ENCODE data around the gene LRP11.
A peak's percentile ranks its signal among the peaks of the same experiment; 100 is the strongest.
"Not testable (repeated sequence)": the region's sequence is repeated elsewhere in the genome, so short reads cannot be mapped to it uniquely, and the experiment has no call there.

The LRP11 gene

DNA sequence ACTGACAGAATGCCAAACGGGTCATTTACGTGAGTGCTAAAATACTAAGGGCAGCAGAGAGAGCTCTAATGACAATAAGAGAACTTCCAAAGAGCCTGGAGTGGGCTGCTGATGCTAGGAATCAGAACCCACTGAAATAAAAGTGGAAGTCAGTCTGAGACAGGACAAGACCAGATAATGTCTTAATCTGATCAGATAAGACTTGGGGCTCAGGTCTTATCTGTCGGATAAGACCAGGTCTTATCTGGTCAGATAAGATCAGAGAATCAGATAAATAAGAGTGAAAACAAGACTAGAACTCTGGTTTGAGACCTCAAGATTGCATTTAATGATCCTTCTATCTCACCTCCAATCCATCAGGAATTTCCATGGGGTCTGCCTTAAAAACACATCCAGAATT is 18.6 kb downstream of the LRP11 start:
- H3K4me1 ChIP-seq (ENCODE audit: control insufficient read depth, insufficient read depth, low read length) = no peaks in the 10 kb centered on the region; the same call in 1 of the 2 replicates
- no peaks in the 10 kb centered on the region for H3K9me3 ChIP-seq (ENCODE audit: control insufficient read depth, insufficient read depth, low read depth, low read length)
- no peaks in the 10 kb centered on the region for H3K36me3 ChIP-seq (ENCODE audit: control insufficient read depth, insufficient read depth, low read length)
- H3K27me3 ChIP-seq (ENCODE audit: control insufficient read depth, insufficient read depth, low read length) = no peaks in the 10 kb centered on the region
- no peak overlapping the region for H3K4me3 ChIP-seq (ENCODE audit: low read depth, low read length)
- no peak overlapping the region for H3K27ac ChIP-seq (ENCODE audit: low read depth, low read length)
- peak overlapping the region; percentile 36 for H3K9ac ChIP-seq (ENCODE audit: low read length)

DNA sequence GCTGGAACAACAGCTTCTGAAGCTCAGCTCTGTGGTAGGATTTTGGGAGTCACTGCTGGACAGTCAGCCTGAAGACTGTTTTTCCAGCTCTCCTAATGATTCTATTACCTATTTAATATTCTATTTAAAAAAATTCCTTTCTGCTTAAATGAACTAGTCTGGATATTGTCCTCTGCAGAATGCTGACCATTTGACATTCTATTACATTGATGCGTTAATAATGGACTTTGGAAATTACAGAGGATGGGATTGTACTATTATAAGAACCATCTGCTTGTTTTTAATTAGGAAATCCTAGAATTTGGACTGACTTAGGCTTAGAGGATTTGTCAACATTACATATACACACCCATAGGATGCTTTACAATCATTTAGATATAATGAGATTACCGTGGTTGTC is 19.7 kb downstream of the LRP11 start:
- no peaks in the 10 kb centered on the region; the same call in 1 of the 2 replicates for H3K4me1 ChIP-seq (ENCODE audit: control insufficient read depth, insufficient read depth, low read length)
- H3K9ac ChIP-seq (ENCODE audit: low read length) = no peak overlapping the region
- no peaks in the 10 kb centered on the region for H3K27me3 ChIP-seq (ENCODE audit: control insufficient read depth, insufficient read depth, low read length)
- H3K9me3 ChIP-seq (ENCODE audit: control insufficient read depth, insufficient read depth, low read depth, low read length) = no peaks in the 10 kb centered on the region
- no peak overlapping the region for H3K27ac ChIP-seq (ENCODE audit: low read depth, low read length)
- no peaks in the 10 kb centered on the region for H3K36me3 ChIP-seq (ENCODE audit: control insufficient read depth, insufficient read depth, low read length)
- H3K4me3 ChIP-seq (ENCODE audit: low read depth, low read length) = no peak overlapping the region

DNA sequence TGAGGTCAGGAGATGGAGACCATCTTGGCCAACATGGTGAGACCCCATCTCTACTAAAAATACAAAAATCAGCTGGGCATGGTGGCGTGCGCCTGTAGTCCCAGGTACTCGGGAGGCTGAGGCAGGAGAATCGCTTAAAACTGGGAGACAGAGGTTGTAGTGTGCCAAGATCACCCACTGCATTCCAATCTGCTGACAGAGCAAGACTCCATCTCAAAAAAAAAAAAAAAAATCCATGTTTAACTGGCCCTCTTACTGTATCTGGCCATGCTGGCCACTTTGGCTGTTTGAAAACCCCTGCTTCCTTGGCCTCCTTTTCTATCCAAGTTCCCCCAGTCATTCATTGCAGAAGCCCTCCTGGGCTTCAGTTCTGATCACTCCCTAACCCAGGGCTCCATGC is 20.1 kb downstream of the LRP11 start:
- H3K27me3 ChIP-seq (ENCODE audit: control insufficient read depth, insufficient read depth, low read length); H3K9me3 ChIP-seq (ENCODE audit: control insufficient read depth, insufficient read depth, low read depth, low read length); H3K9ac ChIP-seq (ENCODE audit: low read length); H3K36me3 ChIP-seq (ENCODE audit: control insufficient read depth, insufficient read depth, low read length); H3K4me3 ChIP-seq (ENCODE audit: low read depth, low read length); H3K27ac ChIP-seq (ENCODE audit: low read depth, low read length); H3K4me1 ChIP-seq (ENCODE audit: control insufficient read depth, insufficient read depth, low read length): not testable (repeated sequence)

- H3K36me3 ChIP-seq (ENCODE audit: control insufficient read depth, insufficient read depth, low read length) = no peaks in the 10 kb centered on the region
- no peak overlapping the region for H3K4me3 ChIP-seq (ENCODE audit: low read depth, low read length)
- H3K4me1 ChIP-seq (ENCODE audit: control insufficient read depth, insufficient read depth, low read length) = no peaks in the 10 kb centered on the region; the same call in 1 of the 2 replicates
- no peak overlapping the region for H3K27ac ChIP-seq (ENCODE audit: low read depth, low read length)
- H3K9ac ChIP-seq (ENCODE audit: low read length) = no peak overlapping the region
- H3K9me3 ChIP-seq (ENCODE audit: control insufficient read depth, insufficient read depth, low read depth, low read length) = no peaks in the 10 kb centered on the region
- H3K27me3 ChIP-seq (ENCODE audit: control insufficient read depth, insufficient read depth, low read length) = no peaks in the 10 kb centered on the region
These were observed 21.0 kb downstream of the LRP11 start for GRCh38 chr6:149843051-149843633.

GRCh38 chr6:149842331-149842730 is 21.8 kb downstream of the LRP11 start:
- Histone ChIP-seq H3K36me3 (ENCODE audit: control insufficient read depth, insufficient read depth, low read length) (no peaks in the 10 kb centered on the region), H3K4me3 (ENCODE audit: low read depth, low read length) (no peak overlapping the region), H3K9me3 (ENCODE audit: control insufficient read depth, insufficient read depth, low read depth, low read length) (no peaks in the 10 kb centered on the region), H3K27me3 (ENCODE audit: control insufficient read depth, insufficient read depth, low read length) (no peaks in the 10 kb centered on the region), H3K27ac (ENCODE audit: low read depth, low read length) (no peak overlapping the region), H3K4me1 (ENCODE audit: control insufficient read depth, insufficient read depth, low read length) (no peaks in the 10 kb centered on the region; the same call in 1 of the 2 replicates), H3K9ac (ENCODE audit: low read length) (no peak overlapping the region)

- no peaks in the 10 kb centered on the region for H3K27me3 ChIP-seq (ENCODE audit: control insufficient read depth, insufficient read depth, low read length)
- no peaks in the 10 kb centered on the region for H3K36me3 ChIP-seq (ENCODE audit: control insufficient read depth, insufficient read depth, low read length)
- H3K27ac ChIP-seq (ENCODE audit: low read depth, low read length) = no peak overlapping the region
- H3K4me1 ChIP-seq (ENCODE audit: control insufficient read depth, insufficient read depth, low read length) = no peaks in the 10 kb centered on the region
- no peaks in the 10 kb centered on the region for H3K9me3 ChIP-seq (ENCODE audit: control insufficient read depth, insufficient read depth, low read depth, low read length)
- H3K9ac ChIP-seq (ENCODE audit: low read length) = no peak overlapping the region
- no peak overlapping the region for H3K4me3 ChIP-seq (ENCODE audit: low read depth, low read length)
These were observed 23.6 kb downstream of the LRP11 start for GRCh38 chr6:149840345-149841075.

DNA sequence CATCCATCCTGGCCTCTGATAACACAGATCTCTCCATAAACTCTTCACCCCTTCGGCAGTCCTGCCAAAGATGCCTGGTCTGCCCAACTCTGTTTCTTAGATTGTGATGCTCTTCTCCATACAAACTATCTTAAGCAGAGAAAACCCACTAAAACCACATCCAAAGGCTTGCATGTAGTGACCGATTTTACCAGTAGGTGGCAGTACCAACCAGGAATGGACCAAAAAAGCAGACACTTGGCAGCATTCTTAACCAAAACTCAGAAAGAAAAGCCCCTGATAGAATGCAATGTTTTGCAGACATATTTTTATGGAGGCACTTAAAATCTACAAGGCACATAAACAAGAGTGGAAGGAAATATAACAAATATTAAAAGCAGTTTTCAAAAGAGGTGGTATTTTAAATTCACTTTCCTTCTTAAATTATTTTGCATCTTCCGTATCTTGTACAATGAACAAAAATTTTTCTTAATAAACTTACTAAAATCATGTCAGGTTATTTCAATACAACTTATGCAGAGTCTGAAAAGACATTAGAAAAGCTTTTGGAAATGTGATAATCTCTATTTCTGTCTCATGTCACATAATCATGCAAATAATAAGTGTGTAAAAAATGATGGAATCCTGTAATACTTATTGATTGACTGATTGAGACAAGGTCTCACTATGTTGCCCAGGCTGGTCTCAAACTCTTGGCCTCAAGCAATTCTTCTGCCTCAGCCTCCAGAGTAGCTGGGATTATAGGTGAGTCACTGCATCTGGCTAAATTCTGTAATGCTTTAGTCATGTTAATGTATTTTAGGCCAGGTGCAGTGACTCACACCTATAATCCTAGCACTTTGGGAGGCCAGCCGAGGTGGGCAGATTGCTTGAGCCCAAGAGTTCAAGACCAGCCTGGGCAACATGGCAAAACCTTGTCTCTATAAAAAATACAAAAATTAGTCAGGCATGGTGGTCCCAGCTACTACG is 29.4 kb downstream of the LRP11 start:
- H3K4me3 ChIP-seq (ENCODE audit: low read depth, low read length) = no peak overlapping the region
- no peak overlapping the region for H3K27ac ChIP-seq (ENCODE audit: low read depth, low read length)
- no peak overlapping the region for H3K9ac ChIP-seq (ENCODE audit: low read length)
- no peaks in the 10 kb centered on the region for H3K4me1 ChIP-seq (ENCODE audit: control insufficient read depth, insufficient read depth, low read length)
- no peaks in the 10 kb centered on the region for H3K27me3 ChIP-seq (ENCODE audit: control insufficient read depth, insufficient read depth, low read length)
- H3K36me3 ChIP-seq (ENCODE audit: control insufficient read depth, insufficient read depth, low read length) = no peaks in the 10 kb centered on the region
- H3K9me3 ChIP-seq (ENCODE audit: control insufficient read depth, insufficient read depth, low read depth, low read length) = no peaks in the 10 kb centered on the region

DNA sequence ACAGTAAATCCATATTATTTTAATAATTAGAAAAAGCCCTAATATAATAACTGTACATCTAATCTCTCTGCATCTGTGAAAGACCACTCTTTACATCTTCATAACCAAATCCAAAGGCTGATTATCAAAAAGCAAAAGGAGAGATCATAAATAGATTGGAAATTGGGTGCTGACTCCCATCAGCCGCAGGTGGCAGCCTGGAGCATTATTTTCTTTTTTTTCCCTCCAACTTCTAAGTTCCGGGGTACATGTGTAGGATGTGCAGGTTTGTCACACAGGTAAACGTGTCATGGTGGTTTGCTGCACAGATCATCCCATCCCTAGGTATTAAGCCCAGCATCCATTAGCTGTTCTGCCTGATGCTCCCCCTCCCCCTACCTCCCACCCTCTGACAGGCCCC is 30.5 kb downstream of the LRP11 start:
- no peaks in the 10 kb centered on the region for H3K9me3 ChIP-seq (ENCODE audit: control insufficient read depth, insufficient read depth, low read depth, low read length)
- no peak overlapping the region for H3K9ac ChIP-seq (ENCODE audit: low read length)
- H3K27me3 ChIP-seq (ENCODE audit: control insufficient read depth, insufficient read depth, low read length) = no peaks in the 10 kb centered on the region
- H3K4me1 ChIP-seq (ENCODE audit: control insufficient read depth, insufficient read depth, low read length) = no peaks in the 10 kb centered on the region
- no peak overlapping the region for H3K4me3 ChIP-seq (ENCODE audit: low read depth, low read length)
- H3K36me3 ChIP-seq (ENCODE audit: control insufficient read depth, insufficient read depth, low read length) = no peaks in the 10 kb centered on the region
- no peak overlapping the region for H3K27ac ChIP-seq (ENCODE audit: low read depth, low read length)

DNA sequence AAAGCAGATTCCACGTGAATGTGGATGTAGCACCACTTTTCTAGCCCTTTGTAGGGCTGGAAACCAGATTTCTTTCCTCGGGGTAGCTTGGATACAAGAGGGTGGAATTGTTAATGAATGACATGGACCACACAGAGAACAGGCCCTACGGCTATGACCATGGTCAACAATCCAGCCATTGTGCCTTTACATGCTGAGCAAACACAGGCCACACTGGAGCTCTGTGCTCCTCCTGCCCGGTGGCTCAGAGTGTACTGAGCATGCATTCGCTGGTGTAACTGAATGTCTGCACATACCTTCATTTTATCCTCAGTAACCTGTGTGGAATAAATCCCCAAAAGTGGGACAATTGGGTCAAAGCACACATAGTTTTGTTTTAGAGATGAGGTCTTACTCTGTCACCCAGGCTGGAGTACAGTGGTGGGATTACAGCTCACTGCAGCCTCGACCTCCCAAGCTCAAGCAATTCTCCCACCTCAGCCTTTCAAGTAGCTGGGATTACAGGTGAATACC is 32.8 kb downstream of the LRP11 start:
- no peaks in the 10 kb centered on the region for H3K27me3 ChIP-seq (ENCODE audit: control insufficient read depth, insufficient read depth, low read length)
- H3K9me3 ChIP-seq (ENCODE audit: control insufficient read depth, insufficient read depth, low read depth, low read length) = no peaks in the 10 kb centered on the region
- no peaks in the 10 kb centered on the region for H3K36me3 ChIP-seq (ENCODE audit: control insufficient read depth, insufficient read depth, low read length)
- H3K27ac ChIP-seq (ENCODE audit: low read depth, low read length) = no peak overlapping the region
- no peak overlapping the region for H3K4me3 ChIP-seq (ENCODE audit: low read depth, low read length)
- no peaks in the 10 kb centered on the region for H3K4me1 ChIP-seq (ENCODE audit: control insufficient read depth, insufficient read depth, low read length)
- H3K9ac ChIP-seq (ENCODE audit: low read length) = no peak overlapping the region

DNA sequence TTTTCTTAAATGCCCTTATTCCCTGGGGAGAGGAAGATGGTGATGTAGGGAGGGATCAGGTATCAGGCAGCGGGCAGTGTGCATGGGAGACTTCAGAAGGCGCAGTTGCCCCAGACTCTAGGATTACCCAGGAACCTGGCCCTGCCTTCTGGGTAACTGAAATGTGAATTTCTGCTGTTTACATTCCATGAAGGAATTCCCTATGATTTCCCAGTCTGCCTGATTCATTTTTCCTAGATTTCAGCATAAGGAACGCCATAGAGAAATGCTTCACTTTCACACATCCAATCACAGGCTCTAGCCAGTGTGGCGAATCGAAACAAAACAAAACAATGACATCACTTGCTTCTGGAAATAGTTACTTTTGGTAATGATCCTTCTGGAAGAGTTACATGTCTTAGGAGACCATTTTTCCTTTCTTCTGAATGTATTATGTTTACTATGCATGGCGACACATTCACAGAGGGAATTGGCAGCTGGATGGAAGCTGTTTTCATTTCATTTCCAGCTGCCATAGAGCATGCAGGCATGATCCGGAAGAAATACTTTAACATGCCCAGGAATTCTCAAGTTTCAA is 33.3 kb downstream of the LRP11 start:
- H3K9ac ChIP-seq (ENCODE audit: low read length) = no peak overlapping the region
- no peaks in the 10 kb centered on the region for H3K9me3 ChIP-seq (ENCODE audit: control insufficient read depth, insufficient read depth, low read depth, low read length)
- H3K27me3 ChIP-seq (ENCODE audit: control insufficient read depth, insufficient read depth, low read length) = no peaks in the 10 kb centered on the region
- no peak overlapping the region for H3K4me3 ChIP-seq (ENCODE audit: low read depth, low read length)
- no peak overlapping the region for H3K27ac ChIP-seq (ENCODE audit: low read depth, low read length)
- no peaks in the 10 kb centered on the region for H3K4me1 ChIP-seq (ENCODE audit: control insufficient read depth, insufficient read depth, low read length)
- no peaks in the 10 kb centered on the region for H3K36me3 ChIP-seq (ENCODE audit: control insufficient read depth, insufficient read depth, low read length)
